CD8-positive, alpha-beta memory T cell (primary cell): ENCODE results near the gene ALG11. TPM values are rescaled to one million over a fixed set of nuclear protein-coding genes. Genes with fewer than 3 reads are reported as not detected.

Source experiments
- CTCF ChIA-PET: fragments of 350-600 bp; sonication (Branson Sonifier 250); formaldehyde crosslinking; loops from one replicate; lab custom pipeline; 2021; ENCODE audit warnings: antibody characterized with exemption; lab: Charles Lee
- POLR2A ChIA-PET: fragments of 350-600 bp; sonication (Branson Sonifier 250); formaldehyde crosslinking; loops from one replicate; lab custom pipeline; 2021; ENCODE audit warnings: antibody characterized with exemption; lab: Charles Lee
- DNase-seq, 5 donors: peaks; one replicate each; pipeline versions ENCODE4 v3.0.0 to v3.0.0-alpha.2; 2020 to 2022; ENCODE audit warnings: mixed read lengths in 1 of 5
- H3K27ac ChIP-seq: one replicate; pipeline ENCODE4 v1.7.0; 2013; ENCODE audit warnings: low read depth, mild to moderate bottlenecking, low read length, moderate library complexity
- H3K27me3 ChIP-seq: 2 replicates; pipeline ENCODE4 v1.7.0; 2013; ENCODE audit warnings: low read length, mild to moderate bottlenecking; ENCODE audit not compliant: insufficient read depth, poor library complexity, severe bottlenecking
- H3K36me3 ChIP-seq: 2 replicates; pipeline ENCODE4 v1.7.0; 2013; ENCODE audit warnings: mild to moderate bottlenecking, low read length, moderate library complexity; ENCODE audit not compliant: insufficient read depth
- H3K4me1 ChIP-seq: 2 replicates; pipeline ENCODE4 v1.7.0; 2013; ENCODE audit warnings: mild to moderate bottlenecking, low read length, moderate library complexity; ENCODE audit not compliant: insufficient read depth
- H3K4me3 ChIP-seq: 2 replicates; pipeline ENCODE4 v1.7.0; 2013; ENCODE audit warnings: mild to moderate bottlenecking, low read length
- H3K9me3 ChIP-seq: 2 replicates; pipeline ENCODE4 v1.7.0; 2013; ENCODE audit warnings: mild to moderate bottlenecking, low read length
- H3K27ac Mint-ChIP-seq, 8 donors: one replicate each; pipeline ENCODE4 v1.8.0; 2020 to 2021; ENCODE audit warnings: mixed read lengths in 8 of 8, mild to moderate bottlenecking in 6 of 8, inconsistent platforms in 3 of 8, moderate library complexity in 3 of 8
- H3K27me3 Mint-ChIP-seq, 2 donors: one replicate each; pipeline ENCODE4 v1.8.0; 2020 to 2021; ENCODE audit warnings: mixed read lengths in 2 of 2, mild to moderate bottlenecking in 1 of 2, moderate library complexity in 1 of 2
- H3K36me3 Mint-ChIP-seq, 3 donors: one replicate each; pipeline ENCODE4 v1.8.0; 2020 to 2021; ENCODE audit warnings: mixed read lengths in 3 of 3, inconsistent platforms in 1 of 3, mild to moderate bottlenecking in 1 of 3
- H3K4me1 Mint-ChIP-seq, 3 donors: one replicate each; pipeline ENCODE4 v1.8.0; 2020 to 2021; ENCODE audit warnings: mixed read lengths in 3 of 3, inconsistent platforms in 1 of 3, mild to moderate bottlenecking in 1 of 3
- H3K4me3 Mint-ChIP-seq, 7 donors: one replicate each; pipeline ENCODE4 v1.8.0; 2020 to 2021; ENCODE audit warnings: mixed read lengths in 7 of 7, mild to moderate bottlenecking in 6 of 7, moderate library complexity in 4 of 7, inconsistent platforms in 2 of 7
- H3K9me3 Mint-ChIP-seq, 5 donors: one replicate each; pipeline ENCODE4 v1.8.0; 2020 to 2022; ENCODE audit warnings: mixed read lengths in 5 of 5, mild to moderate bottlenecking in 3 of 5, moderate library complexity in 2 of 5, inconsistent platforms in 1 of 5
- polyA plus RNA-seq: library from polyadenylated mRNA; unstranded; fragments of 300-500 nt; fragmentation: Illumina TruSeq; gene quantifications from one replicate; pipeline ENCODE4 v1.2.3, GENCODE V29; 2021
- total RNA-seq, 2 experiments: library from RNA; stranded (reverse); gene quantifications; one replicate each; pipeline ENCODE4 v1.2.3, GENCODE V29; 2021

ALG11 gene, protein sequence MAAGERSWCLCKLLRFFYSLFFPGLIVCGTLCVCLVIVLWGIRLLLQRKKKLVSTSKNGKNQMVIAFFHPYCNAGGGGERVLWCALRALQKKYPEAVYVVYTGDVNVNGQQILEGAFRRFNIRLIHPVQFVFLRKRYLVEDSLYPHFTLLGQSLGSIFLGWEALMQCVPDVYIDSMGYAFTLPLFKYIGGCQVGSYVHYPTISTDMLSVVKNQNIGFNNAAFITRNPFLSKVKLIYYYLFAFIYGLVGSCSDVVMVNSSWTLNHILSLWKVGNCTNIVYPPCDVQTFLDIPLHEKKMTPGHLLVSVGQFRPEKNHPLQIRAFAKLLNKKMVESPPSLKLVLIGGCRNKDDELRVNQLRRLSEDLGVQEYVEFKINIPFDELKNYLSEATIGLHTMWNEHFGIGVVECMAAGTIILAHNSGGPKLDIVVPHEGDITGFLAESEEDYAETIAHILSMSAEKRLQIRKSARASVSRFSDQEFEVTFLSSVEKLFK
- total RNA-seq (10 to 100 TPM; 30.3 to 32.5 TPM), polyA plus RNA-seq (28.7 TPM)

DNA sequence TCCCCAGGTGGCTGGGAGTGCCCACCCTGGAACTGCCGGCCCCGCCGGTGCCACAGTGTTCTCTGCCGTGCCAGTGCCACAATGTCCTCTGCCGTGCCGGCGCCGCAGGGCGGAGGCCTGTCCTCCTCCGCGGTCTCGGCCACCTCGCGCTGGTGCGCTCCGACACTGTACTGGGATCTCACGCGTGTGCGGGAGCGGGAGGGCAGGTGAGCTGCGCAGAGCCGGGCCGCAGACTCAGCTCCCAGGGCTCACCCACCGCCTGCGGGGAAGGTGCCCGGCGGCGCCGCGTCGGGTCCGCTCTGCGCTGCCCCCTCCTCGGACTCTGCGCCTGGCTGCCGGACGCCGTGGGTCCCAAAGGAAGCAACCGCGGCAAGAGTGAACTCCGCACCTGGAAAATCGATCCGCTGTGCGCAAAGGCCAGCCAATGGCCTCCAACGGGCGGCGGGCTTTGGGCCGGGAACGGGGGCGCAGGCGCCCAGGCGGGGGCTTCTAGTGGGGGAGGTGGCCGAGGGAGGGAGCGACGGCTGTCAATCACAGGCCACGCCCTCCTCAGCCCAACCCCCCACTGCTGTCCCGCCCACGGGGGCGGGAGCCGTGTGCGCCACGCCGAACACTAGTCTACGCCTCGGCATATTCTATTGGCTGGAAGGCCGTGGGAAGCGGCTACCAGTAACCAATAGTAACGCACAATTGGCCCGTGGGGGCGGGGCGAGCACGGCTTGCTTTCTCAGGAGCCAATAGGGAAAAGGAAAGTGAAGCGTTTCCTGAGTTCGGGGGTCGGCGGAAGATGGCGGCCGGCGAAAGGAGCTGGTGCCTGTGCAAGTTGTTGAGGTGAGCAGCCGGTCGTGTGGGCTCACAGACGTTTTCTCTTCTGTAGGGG lies at the start of gene ALG11:
Gene ALG11, plus strand, starts transcription at position 767 of the 880 bp plus-strand sequence. Its CDS starts 21 bp downstream, at position 788.
- peaks cover 4% of the 10 kb centered on the region for H3K27me3 ChIP-seq

GRCh38 chr13:51966186-51966585 lies 46.0 kb upstream of the ALG11 start:
- H3K4me3 Mint-ChIP-seq, result no peak overlapping the region
- CTCF ChIA-PET, result no interaction called here
- H3K4me1 Mint-ChIP-seq, result peaks cover 13 to 36% (median 31%) of the 10 kb centered on the region in 3 donors

More for the DNA sequence above, at the start of gene ALG11:
- Histone ChIP-seq H3K4me3 (peak within 1 kb of the TSS; percentile 93), H3K9me3 (no peaks in the 10 kb centered on the region), H3K36me3 (no peaks in the 10 kb centered on the region), H3K4me1 (peaks cover 19% of the 10 kb centered on the region), H3K27ac (peak within 1 kb of the TSS; percentile 69)
- Mint-ChIP-seq H3K27me3 (peaks cover 10 to 34% of the 10 kb centered on the region in 2 donors), H3K4me3 (peak within 1 kb of the TSS; percentile 96 to 100 (median 99)), H3K36me3 (peaks cover 0 to 22% (median 5%) of the 10 kb centered on the region in 3 donors), H3K27ac (peak within 1 kb of the TSS; percentile 50 to 99 (median 94)), H3K4me1 (peaks cover 24 to 46% (median 32%) of the 10 kb centered on the region in 3 donors), H3K9me3 (no peaks in the 10 kb centered on the region)
- POLR2A ChIA-PET, result interaction anchor here (0.6 to 1.1 kb wide), 4 partner anchors 10 to 559 kb away, joined by 3 to 4 read pairs (median 4); partner anchors contain the start of gene NEK3
- peak; percentile 99 to 100 (median 99) for DNase-seq
- CTCF ChIA-PET, result interaction anchor here (0.7 to 1.9 kb wide), 7 partner anchors 9 to 439 kb away, joined by 3 to 5 read pairs (median 5); no protein-coding TSS in a partner anchor

GRCh38 chr13:51967482-51968446 lies 44.4 kb upstream of the ALG11 start:
- Histone ChIP-seq H3K27ac (no peak overlapping the region), H3K4me1 (peaks cover 15% of the 10 kb centered on the region), H3K4me3 (no peak overlapping the region), H3K36me3 (no peaks in the 10 kb centered on the region), H3K27me3 (no peaks in the 10 kb centered on the region), H3K9me3 (no peaks in the 10 kb centered on the region)
- no peak for DNase-seq
- POLR2A ChIA-PET, result no interaction called here
- Mint-ChIP-seq H3K9me3 (no peaks in the 10 kb centered on the region), H3K4me1 (peaks cover 13 to 36% (median 31%) of the 10 kb centered on the region in 3 donors), H3K27me3 (peaks cover 6 to 8% of the 10 kb centered on the region in 2 donors), H3K36me3 (peaks cover 0 to 2% (median 0%) of the 10 kb centered on the region in 3 donors), H3K4me3 (peak overlapping the region in 1 of 7 donors; percentile 67), H3K27ac (peak overlapping the region in 1 of 8 donors; percentile 56)
- CTCF ChIA-PET, result no interaction called here

More at GRCh38 chr13:51966186-51966585, 46.0 kb upstream of the ALG11 start:
- DNase-seq, result no peak
- Histone ChIP-seq H3K4me1 (peaks cover 15% of the 10 kb centered on the region), H3K27ac (no peak overlapping the region), H3K9me3 (no peaks in the 10 kb centered on the region), H3K4me3 (no peak overlapping the region), H3K36me3 (no peaks in the 10 kb centered on the region), H3K27me3 (no peaks in the 10 kb centered on the region)
- no peaks in the 10 kb centered on the region for H3K9me3 Mint-ChIP-seq
- H3K27me3 Mint-ChIP-seq, result peaks cover 0 to 9% of the 10 kb centered on the region in 2 donors
- H3K27ac Mint-ChIP-seq, result no peak overlapping the region
- POLR2A ChIA-PET, result no interaction called here
- peaks cover 0 to 2% (median 0%) of the 10 kb centered on the region in 3 donors for H3K36me3 Mint-ChIP-seq

- Histone ChIP-seq H3K27ac (no peak overlapping the region), H3K4me3 (no peak overlapping the region), H3K9me3 (no peaks in the 10 kb centered on the region), H3K4me1 (peaks cover 15% of the 10 kb centered on the region), H3K36me3 (no peaks in the 10 kb centered on the region), H3K27me3 (no peaks in the 10 kb centered on the region)
- Mint-ChIP-seq H3K27ac (peak overlapping the region in 1 of 8 donors; percentile 31), H3K9me3 (no peaks in the 10 kb centered on the region), H3K36me3 (peaks cover 0 to 2% (median 0%) of the 10 kb centered on the region in 3 donors), H3K4me1 (peaks cover 13 to 36% (median 31%) of the 10 kb centered on the region in 3 donors), H3K27me3 (peaks cover 5 to 6% of the 10 kb centered on the region in 2 donors), H3K4me3 (no peak overlapping the region)
- CTCF ChIA-PET, result no interaction called here
- DNase-seq, result peak in 1 of 5 donors; percentile 17
- POLR2A ChIA-PET, result no interaction called here
Measured at GRCh38 chr13:51970349-51970748, 41.8 kb upstream of the ALG11 start.

DNA sequence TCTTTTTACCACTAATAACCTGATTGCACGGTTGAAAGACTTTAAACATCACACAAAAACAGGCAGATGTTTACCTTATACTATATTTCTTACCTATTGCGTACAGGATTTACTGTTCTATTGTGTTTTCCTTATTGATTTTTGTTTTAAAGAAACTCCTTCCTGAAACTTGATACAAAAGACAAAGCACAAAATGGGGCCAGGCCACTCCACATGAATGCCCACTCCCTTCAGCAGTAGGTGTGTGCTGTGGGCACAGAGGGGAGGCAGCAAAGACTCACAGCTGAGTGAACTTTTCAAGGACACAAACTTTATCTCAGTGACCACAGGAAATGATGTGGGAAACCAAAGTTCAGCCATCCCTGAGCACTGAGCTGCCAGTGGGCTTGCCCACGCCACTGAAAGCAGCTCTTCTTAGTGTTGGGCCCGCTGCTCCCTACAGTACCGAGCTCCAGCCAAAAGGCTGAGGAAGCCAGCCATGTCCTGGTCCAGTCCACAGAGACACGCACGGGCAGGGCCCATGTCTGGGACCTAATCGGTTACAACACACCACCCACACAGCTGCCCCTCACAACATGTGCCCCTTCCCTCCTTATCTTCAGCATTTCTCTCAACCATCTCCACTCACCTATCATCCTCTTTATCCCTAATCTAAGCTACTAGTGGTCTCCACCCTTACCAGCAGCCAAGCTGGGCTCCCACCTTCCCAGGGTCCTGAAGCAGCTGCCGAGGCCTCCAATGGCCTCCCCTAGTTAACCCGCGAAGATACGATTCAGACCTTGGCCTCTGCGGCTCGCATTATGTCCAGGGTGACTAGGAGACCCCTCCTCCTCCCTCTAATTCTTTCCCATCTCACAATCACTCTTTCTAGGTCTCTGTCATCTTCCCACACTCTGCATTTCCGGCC lies 40.4 kb upstream of the ALG11 start:
- CTCF ChIA-PET, result interaction anchor here (1.2 kb wide), 1 partner anchor 16 kb away, joined by 4 read pairs; no protein-coding TSS in a partner anchor

DNA sequence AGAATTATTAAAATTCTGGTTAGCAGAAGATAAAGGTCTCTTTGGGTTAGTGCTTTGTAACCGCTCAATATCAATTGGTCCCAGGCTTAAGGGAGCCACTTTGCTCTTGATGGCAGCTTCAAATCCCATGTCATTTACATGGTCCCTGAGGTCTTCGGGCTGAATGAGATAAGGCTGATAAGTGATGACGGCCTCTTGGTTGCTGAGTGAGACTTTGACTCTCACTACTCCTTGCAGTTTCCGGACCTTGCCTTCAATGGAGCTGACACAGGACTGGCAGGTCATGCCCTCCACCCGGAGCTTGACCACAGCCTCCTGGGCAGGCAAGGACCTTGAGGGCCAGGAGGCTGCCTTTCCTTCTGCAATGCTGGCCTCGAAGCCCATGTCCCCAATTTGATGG lies 37.7 kb upstream of the ALG11 start:
- Histone ChIP-seq H3K4me1 (peaks cover 7% of the 10 kb centered on the region), H3K27ac (no peak overlapping the region), H3K9me3 (no peaks in the 10 kb centered on the region), H3K27me3 (no peaks in the 10 kb centered on the region), H3K4me3 (no peak overlapping the region), H3K36me3 (no peaks in the 10 kb centered on the region)
- CTCF ChIA-PET, result no interaction called here
- DNase-seq, result no peak
- POLR2A ChIA-PET, result no interaction called here
- H3K9me3 Mint-ChIP-seq, result no peaks in the 10 kb centered on the region
- H3K4me1 Mint-ChIP-seq, result peaks cover 7 to 13% (median 11%) of the 10 kb centered on the region in 3 donors
- no peak overlapping the region for H3K27ac Mint-ChIP-seq
- H3K4me3 Mint-ChIP-seq, result no peak overlapping the region
- peaks cover 0 to 6% of the 10 kb centered on the region in 2 donors for H3K27me3 Mint-ChIP-seq
- no peaks in the 10 kb centered on the region for H3K36me3 Mint-ChIP-seq

More for the DNA sequence above, 40.4 kb upstream of the ALG11 start:
- no peak overlapping the region for H3K27ac ChIP-seq
- DNase-seq, result no peak
- no peaks in the 10 kb centered on the region for H3K27me3 ChIP-seq
- H3K9me3 ChIP-seq, result no peaks in the 10 kb centered on the region
- Mint-ChIP-seq H3K4me3 (no peak overlapping the region), H3K9me3 (no peaks in the 10 kb centered on the region), H3K27me3 (peaks cover 5 to 6% of the 10 kb centered on the region in 2 donors), H3K4me1 (peaks cover 7 to 30% (median 25%) of the 10 kb centered on the region in 3 donors), H3K36me3 (no peaks in the 10 kb centered on the region), H3K27ac (peak overlapping the region in 2 of 8 donors; percentile 37 to 63)
- H3K4me1 ChIP-seq, result peaks cover 15% of the 10 kb centered on the region
- no peak overlapping the region for H3K4me3 ChIP-seq
- no peaks in the 10 kb centered on the region for H3K36me3 ChIP-seq
- POLR2A ChIA-PET, result no interaction called here
